ENCODE measurements around the gene ZNF605.
"Not testable (repeated sequence)": the region's sequence is repeated elsewhere in the genome, so short reads cannot be mapped to it uniquely, and the experiment has no call there.

Gene ZNF605

DNA sequence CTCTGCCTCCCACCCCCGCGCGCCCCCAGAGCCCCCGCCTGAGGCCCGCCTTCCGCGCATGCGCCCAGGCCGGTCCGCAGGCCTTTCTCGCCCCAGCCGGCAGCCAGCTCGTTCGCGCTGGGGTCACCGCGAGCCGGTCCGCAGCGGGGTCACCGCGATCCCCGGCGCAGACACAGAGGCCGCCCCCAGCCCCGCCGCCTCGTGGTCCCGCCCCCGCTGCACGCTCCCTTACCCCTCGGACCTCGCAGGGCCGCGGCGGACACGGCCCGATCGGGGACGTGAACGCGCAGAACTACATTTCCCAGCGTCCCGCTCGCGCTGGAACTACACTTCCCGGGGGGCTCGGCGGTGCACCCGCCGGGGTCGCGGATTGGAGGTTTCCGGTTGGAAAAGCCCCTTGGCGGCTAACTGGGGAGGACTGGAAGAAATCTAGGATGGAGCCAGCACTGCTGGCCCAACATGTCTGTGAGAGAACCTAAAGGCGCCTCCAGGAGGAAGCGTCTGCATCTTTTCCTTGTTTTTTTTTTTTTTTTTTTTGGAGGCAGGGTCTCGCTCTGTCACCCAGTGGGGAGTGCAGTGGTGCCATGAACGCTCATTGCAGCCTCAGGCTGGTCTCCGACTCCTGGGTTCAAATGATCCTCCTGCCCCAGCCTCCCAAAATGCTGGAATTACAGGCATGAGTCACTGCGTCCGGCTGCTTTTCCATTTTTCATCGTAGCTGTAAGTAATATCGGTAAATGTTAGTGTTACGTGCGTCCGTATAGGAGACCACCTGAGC is at the start of gene ZNF605:
ZNF605 (minus strand) TSS at position 296 of the 778 bp plus-strand sequence. CDS start 10,671 bp downstream, outside the sequence.
- DNase-seq = peak; percentile 82

DNA sequence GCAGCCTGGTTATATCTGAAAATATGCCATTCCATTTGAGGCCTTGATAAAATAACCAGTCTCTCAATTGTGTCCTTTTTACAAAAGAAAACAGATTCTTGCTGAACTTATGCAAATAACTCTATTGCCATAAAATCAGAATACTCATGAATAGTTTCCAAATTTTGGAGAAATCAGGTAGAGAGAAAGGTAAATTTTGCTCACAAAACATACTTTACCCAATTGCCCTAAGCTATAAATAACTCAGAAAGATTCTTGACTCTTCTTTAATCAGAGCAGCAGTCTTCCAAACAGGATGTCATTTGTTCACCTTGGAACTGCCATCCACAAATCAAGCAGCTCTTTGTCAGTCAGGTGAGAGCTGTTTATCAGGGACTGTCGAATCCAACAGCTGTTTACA is 42.6 kb upstream of the ZNF605 start:
- no peak for DNase-seq

DNA sequence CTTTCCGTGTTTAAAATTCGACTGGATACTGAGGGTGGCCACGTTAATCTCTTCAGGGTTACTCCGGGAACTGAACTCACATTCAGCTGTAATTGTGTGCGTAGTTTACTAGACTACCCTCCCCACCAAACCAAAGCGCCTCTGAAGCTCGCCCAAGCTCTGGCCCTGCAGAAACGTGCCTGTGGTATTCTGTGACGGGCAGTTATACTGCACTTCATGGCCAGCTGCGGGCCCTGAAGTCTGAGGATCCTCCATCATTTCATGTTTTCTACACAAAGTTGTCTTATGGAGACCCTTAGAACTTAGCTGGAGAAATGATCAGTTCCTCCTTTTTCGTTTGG is 30.7 kb upstream of the ZNF605 start:
- DNase-seq = no peak

DNA sequence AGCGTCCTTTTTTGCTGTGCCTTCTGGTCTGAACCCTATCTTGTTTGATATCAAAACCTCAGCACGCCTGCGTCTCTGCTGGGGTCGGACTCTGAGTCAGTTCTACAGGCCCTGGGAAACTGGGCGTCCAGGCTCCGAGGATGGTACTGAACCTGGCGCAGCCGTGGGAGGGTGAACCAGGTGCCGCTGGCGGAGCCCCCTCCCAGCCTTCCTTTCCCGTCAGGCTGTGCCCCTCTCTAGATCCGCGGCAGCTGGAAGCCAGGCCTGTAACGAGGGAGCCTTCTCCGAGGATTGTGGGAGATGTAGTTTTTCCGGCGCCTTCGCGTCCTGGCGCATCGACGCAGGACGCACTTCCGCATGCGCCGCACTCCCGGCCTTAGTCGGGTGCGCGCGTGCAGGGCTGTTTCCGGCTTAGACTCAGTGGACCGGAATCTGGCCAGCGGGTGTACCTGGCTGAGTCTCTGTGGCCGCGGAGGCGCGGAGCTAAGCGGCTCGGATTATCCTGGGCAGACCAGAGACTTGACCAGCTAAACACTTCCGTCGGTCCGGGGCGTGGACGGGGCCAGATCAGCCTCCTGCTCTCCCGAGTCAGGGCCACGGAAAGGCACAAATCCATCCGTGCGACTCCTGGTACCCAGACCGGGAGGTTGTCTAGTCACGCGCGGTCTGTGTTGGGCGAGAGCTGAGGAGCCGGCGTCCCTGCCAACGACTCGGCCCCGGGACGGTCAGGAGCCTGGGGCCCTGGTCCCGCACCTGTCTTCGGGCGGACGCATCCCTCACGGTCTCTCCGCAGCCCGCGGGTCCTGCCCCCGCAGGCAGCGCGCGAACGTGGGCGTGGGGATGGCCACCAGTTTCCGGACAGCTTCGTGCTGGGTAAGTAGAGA is 30.1 kb upstream of the ZNF605 start, which contains the start of gene ZNF26:
ZNF26 (plus strand) TSS at position 367 of the 884 bp plus-strand sequence; CDS start at position 841, 474 bp downstream.
- DNase-seq = peak; percentile 88

DNA sequence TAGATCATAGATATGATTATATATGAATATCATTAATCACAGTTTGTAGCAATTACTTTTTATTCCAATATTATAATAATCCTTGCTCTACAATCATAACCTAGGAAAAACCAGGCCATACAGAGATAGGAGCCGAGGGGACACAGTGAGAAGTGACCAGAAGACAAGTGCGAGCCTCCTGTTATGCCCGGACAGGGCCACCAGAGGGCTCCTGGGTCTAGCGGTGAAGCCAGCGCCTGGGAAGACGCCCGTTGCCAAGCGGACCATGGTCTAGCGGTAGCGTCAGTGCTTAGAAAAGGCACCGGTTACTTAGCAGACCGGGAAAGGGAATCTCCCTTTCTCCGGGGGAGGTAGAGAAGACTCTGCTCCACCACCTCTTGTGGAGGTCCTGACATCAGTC is 20.8 kb upstream of the ZNF605 start:
- not testable (repeated sequence) for DNase-seq

DNA sequence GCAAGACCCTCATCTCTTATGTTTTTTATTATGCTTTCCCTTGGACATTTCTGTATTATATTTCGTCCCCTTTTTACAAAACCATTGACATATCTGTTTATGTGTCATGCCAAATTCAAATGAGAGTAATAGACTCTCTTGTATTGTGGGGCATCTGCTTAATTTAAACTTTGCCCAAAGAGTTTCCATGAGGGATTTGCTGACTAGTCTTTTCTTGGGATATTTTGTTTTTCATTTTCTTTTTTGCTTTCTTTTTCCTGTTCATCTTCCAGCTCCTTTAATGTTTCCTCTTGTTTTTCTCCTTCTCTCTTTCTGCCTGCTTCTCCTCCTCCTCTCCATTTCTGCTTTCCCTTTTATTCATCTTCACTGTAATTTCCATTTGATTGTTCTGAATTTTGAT is 16.3 kb upstream of the ZNF605 start:
- DNase-seq = no peak

DNA sequence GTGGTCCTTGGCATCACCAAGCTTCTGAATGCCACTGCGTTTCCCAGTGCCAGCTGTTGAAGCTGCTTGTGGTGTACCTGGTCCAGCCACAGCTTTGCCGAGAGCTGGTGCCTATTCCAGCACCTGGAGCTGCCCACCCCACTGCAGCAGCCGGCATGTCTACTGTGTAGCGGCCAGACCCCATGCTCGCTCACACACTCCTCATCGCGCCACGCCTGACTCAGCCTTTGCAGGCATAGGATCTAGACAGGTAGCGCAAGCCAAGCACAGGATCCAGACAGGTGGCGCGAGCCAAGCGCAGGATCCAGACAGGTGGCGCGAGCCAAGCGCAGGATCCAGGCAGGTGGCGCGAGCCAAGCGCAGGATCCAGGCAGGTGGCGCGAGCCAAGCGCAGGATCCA is 11.6 kb upstream of the ZNF605 start:
- DNase-seq = no peak

DNA sequence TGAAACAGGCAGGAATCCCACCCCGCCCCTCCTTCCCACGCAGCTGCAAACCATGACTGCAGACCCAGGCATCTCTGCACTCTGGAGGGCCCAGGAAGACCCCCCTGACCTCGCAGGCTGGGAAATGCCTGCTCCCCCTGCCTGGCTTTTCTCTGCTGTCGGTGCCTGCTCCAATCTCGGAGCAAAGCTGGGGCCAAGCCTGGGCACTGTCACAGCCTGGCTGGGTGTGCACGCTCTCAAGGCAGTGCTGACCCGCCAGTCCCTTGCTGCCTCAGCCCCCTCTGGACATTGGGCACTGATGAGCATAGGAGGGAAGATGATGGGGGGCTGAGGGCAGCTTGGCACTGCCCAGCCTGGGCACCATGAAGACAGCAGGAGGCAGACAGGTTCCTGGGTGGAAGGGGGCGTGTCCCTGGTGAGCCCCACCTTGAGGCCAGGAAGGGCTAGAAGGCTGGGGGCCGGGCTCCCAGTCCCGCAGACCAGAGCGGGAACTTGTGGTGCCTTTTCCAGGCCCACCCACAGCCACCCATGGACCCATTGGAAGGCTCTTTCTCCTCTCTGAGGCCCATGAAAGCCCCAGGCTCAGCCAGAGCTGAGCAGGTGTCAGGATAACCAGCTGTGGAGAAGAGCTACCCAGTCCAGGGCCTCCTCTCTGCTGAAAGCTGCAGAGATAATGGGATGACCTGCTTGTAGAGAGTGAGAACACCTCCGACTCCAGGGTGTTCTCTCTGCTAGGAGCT is 10.7 kb upstream of the ZNF605 start:
- no peak for DNase-seq

DNA sequence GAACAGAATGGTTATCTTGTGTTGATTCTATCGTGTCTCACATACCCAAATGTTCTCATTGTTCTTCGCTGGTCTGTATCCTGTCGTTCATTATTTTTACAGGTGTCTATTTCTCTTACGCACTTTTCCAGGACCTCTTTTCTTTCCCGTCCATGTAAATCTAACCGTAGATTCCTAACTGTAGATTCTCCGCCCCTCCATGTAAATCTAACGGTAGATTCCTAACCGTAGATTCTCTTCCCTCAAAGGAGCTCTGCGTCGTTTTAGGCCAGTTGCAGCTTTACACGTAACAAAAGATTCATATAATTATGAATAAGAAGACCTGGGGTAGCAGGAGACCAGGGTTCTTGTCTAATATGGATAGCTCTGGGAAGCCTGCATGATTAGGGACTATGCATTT is 9.7 kb upstream of the ZNF605 start:
- no peak for DNase-seq

DNA sequence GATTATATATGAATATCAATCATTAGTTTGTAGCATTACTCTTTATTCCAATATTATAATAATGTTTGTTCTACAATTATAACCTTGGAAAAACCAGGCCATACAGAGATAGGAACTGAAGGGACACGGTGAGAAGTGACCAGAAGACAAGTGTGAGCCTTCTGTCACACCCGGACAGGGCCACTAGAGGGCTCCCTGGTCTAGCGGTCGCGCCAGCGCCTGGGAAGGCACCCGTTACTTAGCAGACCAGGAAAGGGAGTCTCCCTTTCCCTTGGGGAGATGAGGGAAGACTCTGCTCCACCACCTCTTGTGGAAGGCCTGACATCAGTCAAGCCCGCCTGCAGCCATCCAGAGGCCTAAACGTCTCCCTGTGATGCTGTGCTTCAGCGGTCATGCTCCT is 7.8 kb upstream of the ZNF605 start:
- DNase-seq = not testable (repeated sequence)

DNA sequence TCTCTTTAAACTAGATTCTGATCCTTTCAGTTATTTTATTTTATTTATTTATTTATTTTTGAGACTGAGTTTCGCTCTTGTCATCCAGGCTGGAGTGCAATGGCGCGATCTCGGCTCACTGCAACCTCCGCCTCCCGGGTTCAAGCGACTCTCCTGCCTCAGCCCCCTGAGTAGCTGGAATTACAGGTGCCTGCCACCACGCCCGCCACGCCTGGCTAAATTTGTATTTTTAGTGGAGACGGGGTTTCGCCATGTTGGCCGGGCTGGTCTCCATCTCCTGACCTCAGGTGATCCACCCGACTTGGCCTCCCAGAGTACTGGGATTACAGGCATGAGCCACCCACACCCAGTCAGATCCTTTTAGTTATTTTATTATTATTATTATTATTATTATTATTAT is 5.7 kb upstream of the ZNF605 start:
- not testable (repeated sequence) for DNase-seq

DNA sequence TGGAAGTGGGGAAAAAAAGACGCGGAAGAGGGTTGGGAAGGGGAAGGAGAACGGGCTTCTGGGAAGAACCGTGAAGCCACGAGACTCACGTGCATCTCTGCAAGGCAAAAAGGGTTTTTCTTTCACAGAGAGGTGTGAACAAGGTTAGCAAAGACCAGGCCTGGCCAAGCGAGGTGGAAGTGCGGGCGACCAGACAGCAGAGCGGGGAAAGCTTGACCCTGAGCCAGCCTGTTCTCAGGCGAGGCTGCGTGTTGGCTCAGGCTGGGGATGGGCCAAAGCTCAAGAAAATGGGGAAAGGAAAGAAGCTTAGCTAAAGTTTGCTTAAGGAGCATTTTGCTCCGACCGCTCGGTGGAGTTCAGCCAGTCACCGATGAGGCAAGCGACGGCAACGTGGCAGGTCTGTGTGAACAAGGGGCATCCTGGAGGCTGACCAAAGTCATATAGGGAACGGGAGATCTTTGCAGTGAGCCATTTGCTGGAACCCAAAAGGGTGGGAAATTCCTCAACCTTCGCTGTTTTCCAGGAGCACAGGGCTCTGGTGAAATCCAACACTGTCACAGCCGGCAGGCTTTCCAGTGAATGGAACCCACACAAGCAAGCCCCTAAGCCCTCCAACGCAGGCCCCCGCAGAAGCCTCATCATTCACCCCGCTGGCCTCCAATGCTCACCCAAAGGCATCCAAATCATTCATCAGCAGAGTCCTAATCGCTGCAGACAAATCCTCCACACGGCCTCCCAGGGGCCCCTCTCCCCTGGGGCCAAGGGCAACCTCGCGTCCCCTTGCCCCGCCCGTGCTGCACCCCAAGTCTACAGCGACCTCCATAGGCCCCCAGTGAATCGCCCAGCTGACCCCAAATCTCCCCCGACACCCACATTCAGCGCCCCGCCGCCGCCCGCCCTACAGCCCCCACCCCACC is 754 bp downstream of the ZNF605 start:
- no peak for DNase-seq

DNA sequence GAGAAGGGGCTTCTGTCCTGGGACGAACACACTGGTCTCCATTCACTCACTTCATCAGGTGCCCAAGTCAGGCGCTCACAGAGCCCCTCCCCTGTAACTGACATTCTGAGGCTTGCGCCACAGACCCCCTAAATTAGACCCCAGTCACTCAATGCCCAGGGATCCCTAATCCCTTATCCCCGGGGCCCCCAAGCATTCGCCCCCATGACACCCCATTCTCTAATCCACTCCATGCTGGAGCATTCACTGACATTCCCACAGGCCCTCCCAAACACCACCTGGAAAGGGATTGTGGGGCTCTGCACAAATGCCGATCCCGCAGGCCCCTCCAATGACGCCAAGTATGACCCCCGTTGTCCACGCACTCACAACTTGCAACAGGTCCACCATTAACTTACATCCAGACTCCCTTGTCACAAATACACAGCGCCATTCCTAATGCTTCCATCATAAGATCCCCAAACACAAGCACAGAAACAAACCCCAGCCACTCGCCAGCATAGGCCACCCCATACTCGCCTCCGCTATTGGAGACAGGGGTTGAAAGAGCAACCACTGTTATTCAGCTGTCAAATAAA is 1.5 kb downstream of the ZNF605 start:
- no peak for DNase-seq

DNA sequence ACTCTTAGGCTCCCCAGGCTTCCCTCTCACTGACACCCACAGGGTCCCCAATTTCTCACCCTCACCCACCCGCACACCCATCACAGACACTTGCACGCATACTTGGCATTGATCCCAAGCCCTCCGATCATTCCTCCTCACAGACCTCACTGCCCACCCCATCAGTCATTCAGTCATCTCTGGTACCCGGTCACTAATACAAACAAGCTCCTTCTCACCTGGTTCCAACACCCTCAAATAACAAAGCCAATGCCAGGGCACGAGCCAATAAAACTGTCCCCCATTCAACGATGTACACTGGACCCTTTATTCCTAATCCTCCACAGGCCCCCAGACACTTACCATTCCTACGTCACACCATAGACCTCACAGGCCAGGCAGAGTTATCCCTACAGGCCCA is 2.3 kb downstream of the ZNF605 start:
- no peak for DNase-seq

DNA sequence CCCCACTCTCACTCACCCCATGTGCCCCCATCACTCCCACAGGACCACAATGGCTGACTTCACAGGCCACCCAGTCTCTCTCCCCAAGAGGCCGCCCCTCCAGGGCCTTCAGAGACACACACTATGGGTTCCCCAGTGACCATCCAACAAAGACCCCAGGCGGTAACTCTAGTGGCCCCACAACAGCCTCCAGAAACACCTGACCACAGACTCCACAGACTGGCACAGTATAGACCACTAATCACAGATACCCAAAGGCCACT is 3.0 kb downstream of the ZNF605 start:
- no peak for DNase-seq

DNA sequence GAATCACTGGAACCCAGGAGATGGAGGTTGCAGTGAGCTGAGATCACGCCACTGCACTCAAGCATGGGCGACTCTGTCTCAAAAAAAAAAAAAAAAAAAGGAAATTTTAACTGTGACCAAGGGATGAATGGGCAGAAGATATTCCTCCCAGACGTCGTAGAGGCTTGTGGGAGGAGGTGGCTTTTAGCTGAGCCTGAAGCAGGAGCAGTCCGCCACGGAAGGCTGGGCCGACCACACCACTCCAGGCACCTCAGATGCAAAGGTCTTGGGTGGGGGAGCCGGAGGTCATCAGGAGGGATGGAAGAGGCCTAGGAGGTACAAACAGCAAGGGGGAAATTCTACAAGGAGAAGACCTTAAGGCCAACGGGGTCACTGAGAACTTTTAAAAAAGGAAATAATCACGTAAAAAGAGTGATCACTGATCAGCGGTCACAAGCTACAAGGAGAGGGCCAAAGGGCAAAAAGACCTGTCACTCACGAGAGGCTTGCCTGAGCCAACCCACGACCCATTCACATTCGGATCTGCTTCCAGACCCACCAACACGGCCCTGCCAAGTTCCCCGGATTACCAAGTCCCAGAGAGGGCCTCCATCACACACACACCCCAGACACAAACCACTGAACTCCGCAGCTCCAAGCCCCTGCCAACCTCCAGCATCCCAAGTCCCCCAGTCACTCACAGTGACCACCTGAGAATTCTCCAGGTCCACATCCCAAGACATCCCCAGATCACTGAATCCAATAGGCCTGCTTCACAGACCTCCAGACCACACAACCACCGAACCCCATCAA is 3.5 kb downstream of the ZNF605 start:
- no peak for DNase-seq

DNA sequence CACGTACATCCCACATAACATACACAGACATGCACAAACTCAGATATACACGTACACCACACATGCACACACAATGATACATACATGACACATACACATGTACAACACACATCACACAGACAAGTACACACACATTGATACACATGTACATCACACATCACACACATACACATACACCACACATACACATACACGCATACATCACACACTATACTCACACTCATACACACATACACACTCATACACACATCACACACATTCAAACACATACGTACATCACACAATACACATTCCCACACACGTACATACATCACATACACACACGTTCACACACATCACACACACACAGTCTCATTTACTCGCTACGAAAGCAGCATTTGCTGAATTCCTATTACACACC is 4.5 kb downstream of the ZNF605 start:
- DNase-seq = no peak

DNA sequence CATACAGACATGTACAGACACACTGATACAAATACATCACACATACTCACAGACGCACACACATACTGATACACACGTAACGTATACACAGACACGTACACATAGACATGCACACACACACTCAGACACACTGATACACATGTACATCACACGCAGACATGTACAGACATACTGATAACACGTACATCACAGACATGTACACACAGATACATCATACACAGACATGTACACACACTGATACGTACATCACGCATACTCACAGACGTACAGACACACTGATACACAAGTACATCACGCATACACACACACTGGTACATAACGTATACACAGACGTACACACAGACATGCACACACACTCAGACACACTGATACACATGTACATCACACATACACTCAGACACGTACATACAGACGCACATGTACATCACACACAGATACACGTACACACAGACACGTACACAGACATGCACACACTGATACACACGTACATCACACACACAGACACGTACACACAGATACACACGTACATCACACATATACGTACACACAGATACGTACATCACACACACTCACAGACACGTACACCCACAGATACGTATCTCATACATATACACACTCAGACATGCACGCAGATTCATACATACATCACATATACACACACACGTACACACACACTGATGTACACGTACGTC is 5.1 kb downstream of the ZNF605 start:
- no peak for DNase-seq

DNA sequence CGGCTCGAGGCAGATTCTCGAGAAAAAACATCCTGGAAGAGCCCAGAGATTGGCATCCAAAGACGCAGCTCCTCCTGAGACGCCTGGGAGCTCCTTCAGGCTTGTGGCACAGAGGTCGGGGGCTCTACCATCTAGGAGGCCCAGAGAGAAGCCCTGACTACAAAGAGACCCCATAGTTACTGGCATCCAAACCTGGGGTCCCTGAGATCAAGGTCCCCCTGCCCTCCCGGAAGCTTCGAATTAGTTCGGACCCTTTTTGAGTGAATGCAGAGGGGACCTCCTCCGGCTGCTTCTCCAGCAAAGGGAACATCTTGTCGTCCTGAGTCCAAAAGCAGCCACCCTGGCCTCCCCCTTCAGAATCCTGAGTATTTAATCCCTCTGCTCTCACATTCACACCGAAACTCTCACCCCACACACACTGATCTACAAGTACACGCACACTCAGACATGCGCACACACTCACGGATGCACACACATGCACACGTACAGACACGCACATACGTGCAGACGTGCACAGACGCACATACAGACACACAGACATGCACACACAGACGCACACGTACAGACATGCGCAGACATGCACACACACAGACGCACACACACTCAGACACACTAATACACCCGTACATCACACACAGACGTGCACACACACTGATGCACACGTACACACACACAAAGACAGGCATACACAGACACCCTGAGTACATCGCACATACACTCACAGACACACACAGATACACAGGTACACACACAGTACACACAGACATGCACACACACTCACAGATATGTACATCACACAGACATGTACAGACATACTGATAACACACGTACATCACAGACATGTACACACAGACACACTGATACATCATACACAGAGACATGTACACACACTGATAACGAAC is 5.9 kb downstream of the ZNF605 start:
- no peak for DNase-seq
